GM12872 (cell line): ENCODE measurements around the gene GRIA3.

Source experiments
- TF ChIP-seq, protein P1 (sequence below): IDR thresholded peaks from 3 replicates; pipeline ENCODE4 v1.5.1; 2011; ENCODE audit warnings: low read depth, mild to moderate bottlenecking, low read length, moderate library complexity; ENCODE audit not compliant: insufficient read depth

Gene GRIA3

DNA sequence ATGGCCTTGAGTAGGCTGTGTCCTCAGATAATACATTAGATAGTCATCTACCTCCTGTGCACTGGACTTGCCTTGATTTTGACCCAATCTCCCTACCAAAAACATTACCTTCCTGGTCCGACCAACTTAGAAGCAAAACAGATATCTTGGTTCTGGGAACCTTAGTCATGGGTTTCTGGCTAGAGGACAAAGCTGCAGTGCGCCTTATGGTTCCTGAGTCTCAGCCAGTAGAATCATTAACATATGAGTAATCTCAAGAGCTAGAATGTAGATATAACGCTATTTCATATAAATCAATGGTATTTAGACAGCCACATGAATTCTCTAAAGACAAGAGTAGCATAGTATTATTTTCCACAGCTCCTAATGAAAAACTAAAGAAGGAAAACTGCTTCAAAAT lies 83.1 kb downstream of the GRIA3 start:
- TF ChIP-seq, protein P1, sequence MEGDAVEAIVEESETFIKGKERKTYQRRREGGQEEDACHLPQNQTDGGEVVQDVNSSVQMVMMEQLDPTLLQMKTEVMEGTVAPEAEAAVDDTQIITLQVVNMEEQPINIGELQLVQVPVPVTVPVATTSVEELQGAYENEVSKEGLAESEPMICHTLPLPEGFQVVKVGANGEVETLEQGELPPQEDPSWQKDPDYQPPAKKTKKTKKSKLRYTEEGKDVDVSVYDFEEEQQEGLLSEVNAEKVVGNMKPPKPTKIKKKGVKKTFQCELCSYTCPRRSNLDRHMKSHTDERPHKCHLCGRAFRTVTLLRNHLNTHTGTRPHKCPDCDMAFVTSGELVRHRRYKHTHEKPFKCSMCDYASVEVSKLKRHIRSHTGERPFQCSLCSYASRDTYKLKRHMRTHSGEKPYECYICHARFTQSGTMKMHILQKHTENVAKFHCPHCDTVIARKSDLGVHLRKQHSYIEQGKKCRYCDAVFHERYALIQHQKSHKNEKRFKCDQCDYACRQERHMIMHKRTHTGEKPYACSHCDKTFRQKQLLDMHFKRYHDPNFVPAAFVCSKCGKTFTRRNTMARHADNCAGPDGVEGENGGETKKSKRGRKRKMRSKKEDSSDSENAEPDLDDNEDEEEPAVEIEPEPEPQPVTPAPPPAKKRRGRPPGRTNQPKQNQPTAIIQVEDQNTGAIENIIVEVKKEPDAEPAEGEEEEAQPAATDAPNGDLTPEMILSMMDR = no peak

DNA sequence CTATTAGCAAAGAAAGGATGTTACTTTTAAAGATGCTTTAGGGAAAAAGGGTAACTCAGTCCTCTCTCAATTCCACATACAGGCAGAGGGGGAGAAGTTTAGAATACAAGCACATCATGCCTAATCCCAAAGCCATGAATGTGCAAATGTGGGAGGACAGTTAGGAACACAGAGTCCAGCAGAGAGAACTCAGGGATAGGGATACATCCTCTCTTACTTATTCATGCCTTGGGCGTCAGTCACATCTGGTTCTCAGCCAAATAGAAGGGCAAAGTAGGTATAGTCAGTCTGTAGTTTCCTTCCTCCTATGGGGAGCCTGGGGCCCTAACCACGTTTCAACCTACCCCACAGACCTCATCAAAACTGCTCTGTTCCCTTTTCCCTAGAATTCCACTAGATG lies 87.8 kb downstream of the GRIA3 start:
- TF ChIP-seq, protein P1 = no peak

DNA sequence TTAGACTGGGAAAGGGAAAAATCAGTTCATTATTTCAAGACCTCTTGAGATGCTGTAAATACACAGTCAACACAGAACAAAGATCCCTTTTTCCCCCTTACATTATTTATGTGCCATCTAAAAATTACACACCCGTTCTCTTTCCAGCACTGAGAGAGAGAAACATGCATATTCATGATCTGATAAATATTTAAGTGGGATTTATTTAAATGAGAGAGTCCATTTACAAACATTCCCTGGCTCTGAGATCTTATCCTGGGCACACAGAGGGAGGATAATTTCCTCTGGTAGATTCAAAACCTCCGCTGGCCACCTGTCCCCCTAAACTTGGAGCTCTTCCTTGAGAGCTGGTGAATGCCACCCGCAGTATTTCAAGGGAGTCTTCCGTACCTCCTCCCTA lies 88.6 kb downstream of the GRIA3 start:
- TF ChIP-seq, protein P1 = no peak

DNA sequence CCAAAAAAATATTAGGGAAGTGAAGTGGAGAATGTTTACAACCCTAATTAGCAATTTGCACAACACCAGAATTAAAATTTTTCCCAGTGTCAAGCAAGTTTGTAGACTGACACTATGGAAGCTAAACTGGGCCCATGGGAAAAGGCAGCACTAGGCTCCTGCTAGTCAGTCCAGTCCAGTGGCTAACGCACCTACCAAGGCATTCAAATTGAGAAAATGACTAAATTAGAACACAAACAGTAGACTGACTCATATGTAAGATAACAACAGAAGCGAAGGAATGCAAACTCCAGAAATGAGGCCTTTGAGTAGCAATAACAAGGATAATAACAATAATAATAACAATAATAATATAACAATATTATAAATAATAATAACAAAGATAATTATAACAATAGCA lies 90.7 kb downstream of the GRIA3 start:
- TF ChIP-seq, protein P1 = no peak

DNA sequence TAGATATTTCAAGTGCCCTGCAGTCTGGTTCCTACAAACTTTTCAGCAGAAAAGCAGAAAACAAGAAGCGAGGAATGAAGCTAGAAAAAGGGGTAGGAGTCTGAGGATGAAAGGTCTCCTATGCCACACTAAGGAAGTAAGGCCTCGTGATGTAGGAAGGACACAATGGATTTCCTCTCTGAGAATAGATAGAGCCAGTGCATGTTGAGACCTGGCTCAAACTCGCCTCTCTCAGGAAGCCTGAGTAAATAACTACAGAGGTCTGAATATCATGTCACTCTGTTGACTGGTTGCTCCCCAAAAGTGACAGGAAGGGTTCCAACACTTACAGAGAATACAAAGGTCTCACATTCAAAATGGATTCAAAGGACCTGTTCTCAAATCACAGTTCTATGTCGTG lies 93.3 kb downstream of the GRIA3 start:
- TF ChIP-seq, protein P1 = no peak

DNA sequence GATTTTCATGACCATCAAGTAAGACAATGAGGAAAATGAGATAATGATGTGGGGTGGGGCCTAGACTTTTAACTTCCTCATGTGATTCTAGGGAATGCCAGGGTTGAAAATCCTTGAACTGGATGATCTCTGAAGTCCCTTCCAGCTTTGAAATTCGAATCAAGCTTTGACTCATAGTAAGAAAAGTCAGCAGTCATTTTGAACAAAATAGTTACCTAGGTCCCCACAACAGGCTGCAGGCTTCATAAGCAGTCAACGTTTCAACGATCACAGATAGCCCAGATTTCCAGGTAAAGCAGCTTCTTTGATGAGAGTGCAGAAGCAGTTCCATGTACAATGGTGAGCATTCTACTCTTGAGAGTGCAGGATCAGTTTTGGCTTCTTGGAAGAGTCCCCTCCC lies 93.7 kb downstream of the GRIA3 start:
- TF ChIP-seq, protein P1 = no peak; the same call in 2 of the 3 replicates

DNA sequence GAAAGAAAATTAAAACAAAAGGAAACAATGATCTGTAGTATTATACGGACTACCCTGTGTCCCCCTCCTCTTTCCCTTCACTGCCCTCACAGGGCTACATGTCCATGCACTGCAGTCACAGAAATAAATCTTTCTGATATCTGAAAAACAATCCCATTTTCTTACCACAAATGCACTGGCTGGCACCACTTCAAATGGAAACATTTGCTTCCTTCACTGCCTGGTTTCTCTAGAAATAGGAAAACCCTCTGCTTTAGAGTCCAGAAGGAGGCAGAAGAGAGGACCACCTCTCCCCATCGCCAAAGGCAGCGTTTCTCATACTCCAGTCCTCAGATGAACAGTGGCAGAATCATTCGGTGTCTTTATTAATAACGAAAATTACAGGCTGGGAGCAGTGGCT lies 98.2 kb downstream of the GRIA3 start:
- TF ChIP-seq, protein P1 = no peak

DNA sequence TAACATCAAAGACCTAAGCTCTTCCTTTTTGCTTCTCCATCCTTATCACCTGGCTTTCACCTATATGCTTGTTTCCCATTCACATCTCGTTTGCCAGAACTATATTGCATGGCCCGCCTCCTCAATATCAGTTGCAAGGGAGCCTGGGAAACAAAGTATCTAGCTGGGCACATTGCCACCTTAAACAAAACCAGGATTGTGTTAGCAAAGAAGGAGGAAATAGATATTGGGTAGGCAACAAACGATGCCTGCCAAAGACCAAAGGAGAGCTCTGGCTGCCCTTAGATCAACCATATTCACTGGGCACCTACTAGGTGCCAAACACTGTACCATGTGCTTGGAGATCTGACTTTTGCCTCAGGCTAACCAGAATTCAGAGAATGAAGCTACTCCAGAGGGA lies 107.5 kb downstream of the GRIA3 start:
- TF ChIP-seq, protein P1 = no peak
